NCI-H1694 treated with DMSO at 0.1 percent for 48 hours (cell line): ENCODE measurements around the gene TP73.

ENCODE experiments used
- DNase-seq: peaks from one replicate; lab custom pipeline; 2025; lab: John Stamatoyannopoulos, UW

The TP73 gene

GRCh38 chr1:3768811-3769390 lies 116.6 kb downstream of the TP73 start:
- DNase-seq, result no peak

GRCh38 chr1:3770047-3770765 lies 117.9 kb downstream of the TP73 start:
- no peak for DNase-seq

GRCh38 chr1:3771108-3772026 lies 119.1 kb downstream of the TP73 start:
- DNase-seq, result no peak

DNA sequence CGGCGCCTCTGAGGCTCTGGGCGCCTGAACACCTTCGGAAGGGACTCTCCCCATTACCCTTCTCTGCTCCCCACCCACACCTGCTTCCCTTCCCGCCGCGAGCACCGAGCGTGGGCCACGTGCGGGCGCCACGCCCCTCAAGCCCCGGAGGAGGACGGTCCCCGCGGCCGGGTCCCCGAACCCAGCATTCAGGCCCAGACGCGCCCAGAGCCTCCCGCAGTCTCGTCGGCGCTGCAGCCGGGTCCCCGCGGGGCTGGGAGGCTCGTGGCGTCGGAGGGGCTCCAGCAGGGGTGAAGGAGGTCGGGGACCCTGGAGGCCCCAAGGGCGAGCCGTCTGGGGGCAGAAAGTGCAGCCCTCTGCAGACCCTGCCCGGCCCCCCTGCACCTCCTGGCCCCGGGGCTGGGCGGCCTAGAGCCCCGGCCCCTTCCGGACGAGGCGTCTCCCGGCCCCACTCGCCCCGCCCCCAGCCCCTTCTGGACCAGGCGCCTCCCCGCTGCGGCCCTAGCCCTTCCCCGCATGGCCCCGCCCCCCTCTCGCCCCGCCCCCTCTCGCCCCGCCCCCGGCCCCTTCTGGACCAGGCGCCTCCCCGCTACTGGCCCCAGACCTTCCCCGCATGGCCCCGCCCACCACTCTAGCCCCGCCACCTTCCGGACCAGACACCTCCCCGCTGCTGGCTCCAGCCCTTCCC lies 119.9 kb downstream of the TP73 start:
- no peak for DNase-seq

- DNase-seq, result no peak
Observed at GRCh38 chr1:3772715-3773571, 120.6 kb downstream of the TP73 start, which contains the start of gene SMIM1. Gene SMIM1 (plus strand): TSS chr1:3772749. CDS start chr1:3775374, 2,625 bp downstream.

DNA sequence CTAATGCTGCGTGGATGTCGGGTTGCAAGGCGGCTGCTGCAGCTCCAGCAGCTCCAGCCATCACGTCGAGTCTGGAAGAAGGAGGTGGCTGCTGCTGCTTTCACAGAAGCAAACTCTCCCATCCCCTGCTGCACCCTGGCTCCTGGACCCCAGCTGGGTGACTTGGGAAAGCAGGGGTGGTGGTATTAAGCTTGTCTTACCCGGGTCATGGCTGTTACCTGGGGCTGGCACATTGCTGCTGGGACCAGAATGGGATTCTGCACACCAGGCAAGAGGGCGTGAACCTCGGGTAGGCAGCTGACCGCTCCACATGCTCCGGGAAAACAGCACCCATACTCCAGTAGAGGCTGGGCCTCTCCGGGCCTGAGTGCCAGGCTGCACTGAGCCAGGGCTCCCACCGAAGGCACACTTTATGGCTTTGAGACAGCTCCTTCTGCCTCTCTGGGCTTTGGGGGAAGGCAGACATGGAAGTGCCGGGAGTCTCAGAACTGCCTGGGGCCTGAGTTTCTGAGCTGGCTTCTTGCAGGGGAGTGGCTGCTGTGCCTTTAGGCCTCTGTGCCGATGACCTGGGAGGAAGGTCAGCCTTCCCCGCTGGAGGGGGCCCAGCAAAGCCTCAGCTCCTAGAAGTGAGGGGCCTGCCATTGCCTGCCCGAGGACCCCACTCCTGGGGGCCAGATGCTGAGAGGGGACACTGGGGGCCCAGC lies 121.4 kb downstream of the TP73 start:
- DNase-seq, result no peak

DNA sequence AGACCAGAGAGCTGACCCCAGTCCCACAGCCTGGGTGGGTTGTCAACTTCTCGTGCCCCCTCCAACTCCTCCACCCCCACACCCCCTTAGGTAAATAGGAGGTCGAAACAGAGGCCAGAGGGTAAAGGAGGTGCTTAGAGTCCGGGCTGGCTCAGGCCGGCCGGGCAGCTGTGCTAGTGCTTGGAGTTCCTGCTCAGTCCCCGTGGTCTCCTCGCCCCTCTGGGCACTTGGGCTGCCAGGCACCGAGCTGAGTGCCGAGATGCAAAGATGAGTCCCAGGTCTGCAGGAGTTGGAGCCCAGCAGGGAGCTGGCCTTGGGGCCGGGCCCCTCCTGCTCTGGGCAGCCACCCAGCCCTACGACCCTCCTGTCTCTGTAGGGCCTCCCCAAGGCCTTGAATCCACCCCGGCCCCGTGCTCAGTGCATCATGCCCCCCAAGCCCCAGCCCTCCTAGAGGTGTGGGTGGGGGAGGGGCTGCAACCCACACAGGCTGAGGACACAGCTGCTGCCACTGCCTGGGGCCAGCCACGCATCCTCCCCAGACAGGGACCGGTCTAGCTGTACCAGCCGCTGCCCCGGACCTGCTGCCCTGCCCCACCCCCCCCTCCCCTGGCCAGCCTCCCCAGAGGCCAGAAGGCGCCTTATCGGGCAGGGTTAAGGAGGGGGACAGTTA lies 122.1 kb downstream of the TP73 start:
- DNase-seq, result no peak

DNA sequence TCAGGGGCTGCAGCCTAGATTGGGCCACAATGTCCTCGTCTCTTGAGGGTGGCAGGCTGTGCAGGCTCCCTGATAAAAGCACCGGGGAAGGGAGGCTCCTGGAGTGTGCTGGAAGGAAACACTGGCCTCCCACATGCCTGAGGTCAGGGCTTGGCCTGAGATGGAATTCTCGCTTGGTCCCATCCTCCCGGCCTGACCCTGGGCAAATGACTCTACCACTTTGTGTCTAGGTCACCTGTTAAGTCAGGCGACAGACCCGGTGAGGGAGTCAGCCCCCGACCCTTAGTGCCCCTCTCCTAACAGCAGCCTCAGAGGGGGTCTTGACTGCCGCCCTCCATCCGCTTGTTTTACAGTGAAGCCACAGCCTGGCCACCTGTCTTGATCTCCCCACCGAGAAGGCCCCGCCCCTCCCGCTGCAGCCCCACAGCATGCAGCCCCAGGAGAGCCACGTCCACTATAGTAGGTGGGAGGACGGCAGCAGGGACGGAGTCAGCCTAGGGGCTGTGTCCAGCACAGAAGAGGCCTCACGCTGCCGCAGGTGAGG lies 122.7 kb downstream of the TP73 start:
- DNase-seq, result no peak

DNA sequence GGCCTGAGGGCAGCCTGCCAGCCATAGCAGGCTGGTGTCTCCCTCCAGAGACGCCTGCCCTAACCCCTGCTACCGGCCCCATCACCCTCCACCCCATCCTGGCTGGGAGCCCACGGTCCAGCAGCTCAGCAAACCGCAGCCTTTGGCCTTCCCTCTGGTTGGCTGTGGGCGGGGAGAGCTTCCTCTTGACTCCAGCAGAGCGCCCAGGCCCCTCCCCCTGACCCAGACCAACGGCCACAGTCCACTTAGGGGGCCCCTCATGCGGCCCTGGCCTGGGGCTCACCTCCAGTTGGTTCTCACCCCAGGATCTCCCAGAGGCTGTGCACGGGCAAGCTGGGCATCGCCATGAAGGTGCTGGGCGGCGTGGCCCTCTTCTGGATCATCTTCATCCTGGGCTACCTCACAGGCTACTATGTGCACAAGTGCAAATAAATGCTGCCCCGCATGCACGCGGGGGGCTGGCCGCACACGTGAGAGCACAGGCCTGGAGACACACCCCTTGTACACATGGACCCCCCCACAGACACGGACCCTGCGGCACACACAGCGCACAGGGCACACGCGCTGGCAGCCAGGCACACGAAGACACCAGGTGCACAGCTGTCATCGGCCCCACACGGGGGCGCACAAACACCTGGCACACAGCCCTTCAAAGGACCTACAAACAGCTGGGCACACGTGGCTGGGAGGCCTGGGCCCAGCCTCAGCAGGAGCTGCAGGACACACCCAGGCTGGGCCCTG lies 123.3 kb downstream of the TP73 start:
- DNase-seq, result peak; percentile 40

DNA sequence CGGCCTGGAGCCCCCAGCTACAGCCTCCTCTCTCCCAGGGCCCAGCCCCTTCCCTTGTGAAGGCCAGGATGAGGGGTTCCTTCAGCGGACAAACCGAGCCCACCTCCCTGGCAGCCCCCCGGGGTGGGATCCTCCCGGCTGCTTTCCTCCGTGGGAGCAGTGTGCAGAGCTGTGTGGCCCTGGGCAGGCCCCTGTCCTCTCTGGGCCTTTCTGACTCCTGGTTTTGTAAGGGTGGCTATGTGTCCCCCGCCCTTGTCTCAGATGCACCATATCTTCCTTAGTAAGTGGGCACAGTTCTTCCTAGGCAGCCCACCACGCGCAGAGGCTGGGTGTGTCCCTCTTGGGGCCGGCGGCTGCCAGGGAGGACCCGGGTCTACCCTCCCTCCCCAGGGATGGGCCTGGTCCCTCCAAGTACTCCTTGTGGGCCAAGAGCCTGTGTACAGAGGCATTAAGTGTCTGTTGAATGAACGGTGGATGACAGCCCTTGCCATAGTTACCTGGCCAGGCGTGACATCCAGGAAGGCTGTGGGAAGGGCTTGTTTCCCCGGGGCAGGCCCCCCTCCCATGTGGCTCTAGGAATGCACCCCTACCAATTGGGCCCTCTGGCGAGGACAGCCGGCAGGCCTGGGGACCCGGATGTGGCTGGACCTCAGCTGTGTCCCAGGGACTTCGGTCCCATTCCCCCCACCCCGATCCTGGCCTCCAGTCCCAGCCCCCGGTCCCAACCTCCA lies 124.1 kb downstream of the TP73 start:
- DNase-seq, result no peak

GRCh38 chr1:3777078-3777547 lies 124.8 kb downstream of the TP73 start:
- DNase-seq, result no peak

GRCh38 chr1:3777647-3778589 lies 125.6 kb downstream of the TP73 start:
- DNase-seq, result no peak

GRCh38 chr1:3778590-3779264 lies 126.4 kb downstream of the TP73 start:
- DNase-seq, result no peak

DNA sequence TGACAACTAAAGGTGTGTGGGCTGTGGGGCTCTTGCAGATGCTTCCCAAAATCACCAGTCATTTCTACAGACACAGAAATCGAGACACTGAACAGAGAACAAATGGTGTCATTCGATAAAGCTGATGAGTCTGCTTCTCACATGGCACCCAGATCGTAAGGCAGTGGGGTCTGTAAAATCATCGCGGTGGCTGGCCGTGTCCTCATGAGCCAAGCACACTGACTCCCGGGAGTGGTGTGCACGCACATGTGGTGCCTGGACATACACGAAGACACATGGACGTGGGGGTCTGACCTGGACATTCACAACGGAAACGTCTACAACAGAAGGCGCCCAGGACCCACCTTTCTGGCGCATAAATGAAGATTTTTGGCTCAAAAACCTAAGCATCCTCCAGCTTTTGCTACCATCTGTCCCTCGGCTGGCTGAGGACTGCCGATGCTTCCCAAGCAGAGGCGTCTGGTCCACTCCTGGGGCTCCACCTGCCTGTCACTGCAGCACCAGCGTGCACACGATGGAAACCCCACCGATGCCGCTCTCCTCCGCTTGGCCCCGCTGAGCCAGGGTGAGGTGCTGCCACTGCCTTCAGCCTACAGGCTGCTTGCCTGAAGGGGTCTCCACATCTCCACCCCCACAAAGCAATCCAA lies 127.1 kb downstream of the TP73 start:
- peak; percentile 11 for DNase-seq

DNA sequence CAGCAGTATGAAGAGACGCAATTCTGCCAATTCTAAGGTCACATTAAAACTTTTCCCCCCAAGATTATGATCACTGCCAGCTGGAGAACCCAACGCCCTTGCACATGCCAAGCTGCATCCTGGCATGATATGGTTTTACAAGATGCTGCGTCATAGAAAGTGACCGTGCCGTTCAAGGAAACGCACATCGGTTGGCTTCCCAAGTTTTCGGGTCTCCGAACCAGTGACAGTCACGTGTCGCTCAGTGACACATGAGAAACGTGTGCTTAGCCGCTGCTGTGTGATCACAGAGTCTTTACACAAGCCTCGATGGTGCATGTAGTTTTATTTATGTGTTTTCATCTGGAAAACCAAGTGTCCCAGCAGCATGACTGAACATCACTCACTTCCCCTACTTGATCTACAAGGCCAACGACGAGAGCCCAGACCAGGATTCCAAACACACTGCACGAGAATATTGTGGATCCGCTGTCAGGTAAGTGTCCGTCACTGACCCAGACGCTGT lies 127.6 kb downstream of the TP73 start:
- no peak for DNase-seq

DNA sequence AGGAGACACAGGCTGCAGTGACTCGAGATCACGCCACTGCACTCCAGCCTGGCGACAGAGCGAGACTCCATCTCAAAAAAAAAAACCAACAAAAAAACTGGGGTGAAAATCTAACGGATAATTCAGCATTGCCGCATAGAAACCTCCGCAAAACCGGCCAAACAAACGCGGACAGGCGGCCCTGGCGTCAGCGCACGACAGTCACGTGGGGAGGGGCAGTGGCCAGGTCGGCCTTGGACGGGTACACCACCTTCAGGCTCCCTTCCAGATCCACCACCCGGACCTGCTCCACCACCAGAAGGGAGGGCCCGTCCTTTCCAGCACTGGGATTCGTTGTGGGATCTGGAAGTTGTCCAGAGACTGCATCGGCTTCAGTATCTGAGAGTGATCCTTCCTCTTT lies 128.6 kb downstream of the TP73 start:
- DNase-seq, result no peak
